Fibroblast of peridontal ligament (primary cell): ENCODE results near the gene KCNC1.
A peak's percentile ranks its signal among the peaks of the same experiment; 100 is the strongest.

Experiments
- DNase-seq: peaks from one replicate; pipeline ENCODE4 v3.0.0-alpha.2; 2010; ENCODE audit errors: extremely low read depth

The KCNC1 gene

DNA sequence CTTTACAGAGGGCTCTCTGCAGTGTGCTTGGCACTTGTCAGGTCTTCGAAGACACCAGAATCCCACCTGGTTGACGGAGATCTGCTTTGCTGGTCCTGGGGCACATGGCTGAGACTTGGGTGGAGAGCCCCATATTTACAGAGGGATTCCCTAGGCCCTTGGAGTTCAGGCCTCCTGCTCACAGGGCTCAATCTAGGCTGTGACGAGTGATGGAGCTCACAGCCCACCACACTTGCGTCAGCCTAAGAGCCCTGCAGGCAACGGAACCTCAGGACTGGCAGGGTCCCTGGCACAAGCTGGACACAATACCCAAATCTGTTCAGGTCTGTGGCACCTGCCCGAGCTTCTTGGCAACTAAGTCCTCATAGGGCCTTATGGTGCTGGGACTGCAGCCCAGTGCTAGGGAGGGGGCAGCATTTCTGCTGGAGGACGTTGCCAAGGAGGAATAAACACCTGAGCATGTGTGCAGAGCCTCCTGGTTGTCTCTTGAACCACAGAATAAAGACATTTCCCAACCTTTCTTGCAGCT lies 59.1 kb downstream of the KCNC1 start:
- DNase-seq: no peak

DNA sequence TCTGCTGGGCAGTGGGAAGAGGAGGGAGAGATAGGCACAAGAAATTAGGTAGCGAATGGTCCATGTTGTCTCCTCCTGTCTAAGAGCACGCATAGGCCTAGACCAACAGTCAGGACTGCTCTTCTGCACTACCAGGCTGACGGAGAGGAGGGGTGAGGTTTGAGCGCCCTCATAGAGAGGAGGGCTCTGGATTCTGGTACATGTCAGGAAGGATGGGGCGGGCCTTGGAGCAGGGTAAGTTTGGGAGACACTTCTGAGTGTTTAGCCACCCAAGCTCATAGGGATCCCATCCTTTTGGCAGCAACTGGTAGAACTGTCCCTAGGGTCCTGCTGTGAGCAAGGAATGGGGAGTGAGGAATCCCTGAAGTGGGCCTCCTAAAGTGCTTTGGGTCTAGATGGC lies 60.4 kb downstream of the KCNC1 start:
- DNase-seq: no peak

DNA sequence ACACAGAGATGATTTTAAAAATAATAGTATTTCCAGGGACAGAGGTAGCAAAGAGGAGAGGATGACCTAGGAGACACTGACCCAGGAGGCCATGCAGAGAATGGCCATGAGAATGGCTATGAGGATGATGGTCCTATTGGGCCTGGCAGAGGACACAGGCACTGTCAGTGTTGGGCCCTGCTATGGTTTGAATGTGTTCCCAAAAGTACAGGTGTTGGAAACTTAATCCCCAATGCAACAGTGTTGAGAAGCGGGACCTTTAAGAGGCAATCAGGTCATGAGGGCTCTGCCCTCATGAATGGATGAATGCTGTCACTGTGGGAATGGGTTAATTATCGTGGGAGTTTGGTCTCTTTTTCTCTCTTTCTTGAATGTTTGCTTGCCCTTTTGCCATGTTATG lies 61.6 kb downstream of the KCNC1 start:
- no peak for DNase-seq

DNA sequence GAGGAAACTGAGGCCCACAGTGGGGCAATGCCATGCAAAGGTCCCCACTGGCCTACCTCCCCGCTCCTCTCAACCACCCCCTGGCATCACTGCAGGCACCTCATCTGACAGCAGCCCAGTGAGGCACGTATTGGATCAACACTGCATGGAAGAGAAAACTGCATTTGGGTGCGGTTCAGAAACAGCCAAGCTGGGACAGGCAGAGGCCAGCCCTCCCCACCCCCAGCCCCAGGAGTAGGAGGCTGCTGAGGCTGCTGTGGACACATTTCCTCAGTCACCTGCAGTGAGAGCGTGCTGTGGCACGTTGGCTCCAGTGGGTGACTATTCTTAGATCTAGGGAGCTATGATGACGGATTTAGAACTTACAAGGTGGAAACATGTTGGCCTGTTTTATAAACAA lies 63.7 kb downstream of the KCNC1 start:
- DNase-seq: no peak

DNA sequence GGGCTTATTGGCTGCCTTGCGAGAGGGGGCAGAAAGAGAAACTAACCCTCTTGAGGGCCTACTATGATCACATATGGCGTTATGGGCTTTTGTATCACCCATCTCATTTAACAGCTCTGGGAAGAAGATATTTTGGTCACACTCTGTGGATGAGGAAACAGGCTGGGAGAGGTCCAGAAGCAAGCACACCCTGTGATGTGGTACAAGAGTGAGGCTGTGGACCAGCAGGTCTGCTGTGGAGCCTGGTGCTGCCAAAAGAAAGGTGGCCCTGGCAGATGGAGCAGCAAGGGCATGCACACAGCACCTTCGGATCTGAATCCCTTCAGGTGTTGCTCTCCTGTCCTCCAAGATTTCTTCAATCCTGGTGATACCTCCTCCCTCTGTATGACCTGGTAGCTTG lies 64.1 kb downstream of the KCNC1 start:
- DNase-seq: no peak

DNA sequence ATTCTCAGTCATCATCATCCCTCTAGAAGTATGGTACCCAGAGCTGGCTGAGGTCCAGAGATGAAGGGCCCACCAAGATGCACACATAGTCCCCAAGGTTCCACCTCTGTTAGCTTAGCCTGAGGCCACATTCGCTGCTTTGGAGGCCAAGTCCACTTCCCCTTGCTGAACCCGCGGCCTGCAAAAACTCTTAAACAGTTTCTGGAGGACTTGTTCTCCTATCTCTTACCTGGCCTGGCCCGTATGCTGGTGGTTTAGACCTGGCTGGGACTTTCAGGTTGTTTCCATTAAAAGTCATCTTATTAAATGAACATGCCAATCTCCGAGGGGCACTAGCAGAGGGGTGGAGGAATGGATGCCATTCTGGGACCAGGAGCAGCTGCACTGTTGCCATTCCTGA lies 64.6 kb downstream of the KCNC1 start:
- no peak for DNase-seq

DNA sequence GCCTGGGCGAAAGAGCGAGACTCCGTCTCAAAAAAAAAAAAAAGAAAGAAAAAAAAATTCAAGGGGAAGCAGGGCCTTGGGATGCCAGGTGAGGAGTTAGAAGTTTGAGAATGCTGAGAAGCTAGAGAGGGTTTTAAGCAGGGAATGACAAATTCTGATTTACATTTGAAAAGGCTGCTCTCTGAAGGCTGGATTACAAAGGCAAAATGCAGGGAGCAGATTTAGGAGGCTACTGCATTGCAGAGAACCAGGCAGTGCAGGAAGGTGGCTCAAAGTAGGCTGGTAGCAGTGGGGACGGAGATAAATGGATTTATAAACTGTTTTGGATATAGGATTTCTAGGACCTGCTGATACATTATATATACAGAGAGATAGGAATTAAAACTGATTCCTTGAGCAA lies 66.6 kb downstream of the KCNC1 start:
- no peak for DNase-seq

DNA sequence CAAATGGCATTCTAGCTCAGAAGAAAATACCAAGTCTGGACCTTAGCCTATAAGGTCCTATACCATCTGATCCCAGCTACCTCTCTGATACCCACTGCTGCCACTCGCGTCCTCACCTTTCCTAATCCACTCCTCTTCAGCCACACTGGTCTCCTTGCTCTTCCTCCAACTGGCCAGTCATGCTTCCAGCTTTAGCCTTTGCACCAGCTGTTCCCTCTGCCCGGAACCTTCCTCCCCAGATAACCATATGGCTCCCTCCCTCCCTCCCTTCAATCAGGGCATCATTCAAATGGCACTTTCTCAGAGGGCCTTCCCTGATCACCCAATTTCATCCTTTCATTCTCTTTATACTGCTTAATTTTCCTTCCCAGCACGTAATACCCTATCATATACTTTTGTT lies 67.9 kb downstream of the KCNC1 start:
- no peak for DNase-seq

DNA sequence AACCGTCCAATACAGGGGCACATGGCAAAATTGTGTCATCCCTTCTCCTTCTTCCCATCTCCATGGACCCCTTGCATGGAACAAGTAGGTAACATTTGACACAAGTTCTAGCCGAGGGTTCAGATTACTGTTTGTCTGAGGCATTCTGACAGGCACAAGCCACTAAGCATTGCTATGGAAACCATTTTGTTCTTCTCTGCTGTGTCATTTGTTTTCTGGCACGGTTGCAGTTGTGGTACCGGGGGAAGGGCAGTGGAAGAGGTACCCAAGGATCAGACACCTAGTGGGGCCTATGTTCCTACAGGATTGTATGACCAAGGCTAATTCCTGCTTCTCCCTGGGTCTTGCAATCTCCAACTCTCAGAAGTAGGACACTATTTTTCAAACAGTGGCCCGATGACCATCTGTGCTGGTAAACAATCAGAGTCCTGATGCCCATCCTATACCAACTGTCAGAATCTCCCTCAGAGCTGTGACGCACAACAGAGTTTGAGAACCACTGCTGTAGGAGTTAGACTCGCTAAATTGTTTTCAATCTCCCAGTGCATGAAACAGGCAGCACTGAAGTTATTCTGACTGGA lies 69.3 kb downstream of the KCNC1 start:
- no peak for DNase-seq

DNA sequence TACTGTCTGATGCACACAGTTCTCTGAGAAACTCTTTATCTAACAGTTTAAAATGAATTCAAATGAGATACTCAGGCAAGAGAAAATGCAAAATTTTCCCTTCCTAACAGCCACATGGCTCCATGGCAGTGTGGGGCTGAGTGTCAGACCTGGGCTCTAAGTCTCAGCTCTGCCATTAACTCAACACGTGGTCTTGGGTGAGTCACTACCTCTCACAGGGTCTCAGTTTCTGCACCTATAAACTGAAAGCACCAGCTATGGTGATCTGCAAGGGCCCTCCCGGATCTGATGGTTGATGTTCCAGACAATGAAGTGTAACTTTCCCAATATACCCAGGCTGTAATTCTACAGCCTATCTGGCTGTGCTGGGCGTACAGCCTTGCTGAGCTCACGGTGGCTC lies 70.5 kb downstream of the KCNC1 start:
- DNase-seq: no peak

DNA sequence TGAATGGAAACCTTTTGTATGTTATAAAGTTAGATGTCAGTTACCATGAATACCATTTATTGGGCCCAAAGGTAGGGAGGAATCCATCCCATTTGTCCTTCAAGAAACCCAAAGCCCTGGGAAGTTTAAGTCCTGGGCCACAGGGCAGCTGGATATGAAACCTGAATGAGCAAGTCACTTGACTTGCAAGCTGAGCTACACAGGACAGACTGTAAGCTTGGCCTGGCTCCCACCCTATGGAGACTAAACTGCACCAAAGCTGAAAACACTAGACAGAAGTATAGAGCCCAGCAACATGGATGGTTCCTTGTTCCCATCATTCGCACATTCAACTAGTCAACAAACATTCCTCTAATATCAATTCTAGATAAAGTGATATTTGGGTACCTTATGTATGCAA lies 71.3 kb downstream of the KCNC1 start:
- no peak for DNase-seq

DNA sequence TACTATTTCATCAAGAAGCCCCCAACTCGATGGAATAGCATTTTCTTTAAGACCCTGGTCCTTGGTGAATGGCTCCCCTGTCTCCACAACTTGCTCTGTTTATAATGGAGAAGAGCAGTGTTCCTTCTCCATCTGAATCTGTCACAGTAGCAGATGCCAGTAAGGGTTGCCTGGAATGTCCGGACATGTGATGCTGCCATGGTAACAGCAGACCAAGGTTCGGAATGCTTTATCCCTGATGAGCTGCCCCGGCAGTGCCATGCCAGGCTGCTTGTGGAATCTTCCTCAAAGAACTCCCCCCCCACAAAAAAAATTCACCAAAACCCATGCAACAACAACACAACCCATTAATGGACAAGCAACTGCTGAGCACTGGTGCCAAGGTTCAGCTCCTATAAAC lies 72.5 kb downstream of the KCNC1 start:
- DNase-seq: no peak

DNA sequence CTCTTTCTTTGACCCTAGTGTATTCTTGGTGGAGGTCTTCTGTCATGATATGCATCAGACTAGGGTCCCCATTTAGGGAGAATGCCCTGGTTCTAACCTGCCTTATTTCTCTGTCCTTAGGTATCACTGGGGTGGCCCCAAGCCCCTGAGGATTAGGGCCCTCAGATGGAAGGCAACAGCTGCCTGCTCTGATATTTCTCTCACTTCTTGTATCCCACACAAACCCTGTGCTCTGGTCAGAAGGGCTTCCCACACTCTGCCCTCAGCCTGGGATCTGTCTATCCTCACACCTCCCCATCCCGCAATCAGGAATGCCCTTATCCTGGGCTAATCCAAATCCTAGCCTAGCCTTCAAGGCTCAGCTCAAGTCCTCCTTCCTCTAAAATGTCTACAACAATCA lies 75.5 kb downstream of the KCNC1 start:
- no peak for DNase-seq

DNA sequence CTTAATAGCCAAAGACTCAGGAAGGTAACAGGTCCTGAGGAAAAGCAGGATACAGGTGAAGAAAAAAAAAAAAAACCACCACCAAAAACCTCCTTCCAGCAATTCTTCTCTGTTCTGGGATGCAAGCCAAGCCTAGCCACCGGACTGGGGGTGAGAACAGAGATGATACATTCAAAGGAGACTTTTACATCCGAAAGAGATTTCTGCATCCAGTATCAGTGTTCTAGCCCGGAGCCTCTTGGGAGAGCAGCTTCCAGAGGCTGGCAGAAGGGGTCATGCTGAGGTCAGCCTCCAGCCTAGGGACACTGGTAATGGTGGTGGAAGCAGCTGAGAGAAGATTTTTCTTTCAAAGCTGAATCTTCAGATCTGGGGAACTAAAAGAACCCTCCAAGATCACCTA lies 76.2 kb downstream of the KCNC1 start:
- peak; percentile 26 for DNase-seq

DNA sequence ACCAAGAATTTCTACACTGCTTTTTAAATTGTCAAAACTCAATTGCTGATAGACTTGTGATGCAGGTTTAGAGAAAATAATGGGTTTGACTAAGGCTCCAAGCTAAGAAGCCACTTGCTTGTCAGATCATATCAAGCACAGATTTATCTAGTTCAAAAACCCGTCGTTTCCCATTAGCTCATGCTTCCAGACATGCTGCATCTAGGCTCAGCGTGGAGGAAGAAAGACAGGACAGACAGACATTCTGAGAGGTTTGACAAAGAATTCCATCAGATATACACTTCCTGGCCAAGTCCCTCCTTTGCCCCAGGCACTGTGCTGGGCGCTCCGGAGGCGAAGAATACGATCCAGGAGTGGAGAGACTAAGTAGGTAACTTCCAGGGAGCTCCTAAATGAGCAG lies 76.8 kb downstream of the KCNC1 start:
- DNase-seq: no peak

DNA sequence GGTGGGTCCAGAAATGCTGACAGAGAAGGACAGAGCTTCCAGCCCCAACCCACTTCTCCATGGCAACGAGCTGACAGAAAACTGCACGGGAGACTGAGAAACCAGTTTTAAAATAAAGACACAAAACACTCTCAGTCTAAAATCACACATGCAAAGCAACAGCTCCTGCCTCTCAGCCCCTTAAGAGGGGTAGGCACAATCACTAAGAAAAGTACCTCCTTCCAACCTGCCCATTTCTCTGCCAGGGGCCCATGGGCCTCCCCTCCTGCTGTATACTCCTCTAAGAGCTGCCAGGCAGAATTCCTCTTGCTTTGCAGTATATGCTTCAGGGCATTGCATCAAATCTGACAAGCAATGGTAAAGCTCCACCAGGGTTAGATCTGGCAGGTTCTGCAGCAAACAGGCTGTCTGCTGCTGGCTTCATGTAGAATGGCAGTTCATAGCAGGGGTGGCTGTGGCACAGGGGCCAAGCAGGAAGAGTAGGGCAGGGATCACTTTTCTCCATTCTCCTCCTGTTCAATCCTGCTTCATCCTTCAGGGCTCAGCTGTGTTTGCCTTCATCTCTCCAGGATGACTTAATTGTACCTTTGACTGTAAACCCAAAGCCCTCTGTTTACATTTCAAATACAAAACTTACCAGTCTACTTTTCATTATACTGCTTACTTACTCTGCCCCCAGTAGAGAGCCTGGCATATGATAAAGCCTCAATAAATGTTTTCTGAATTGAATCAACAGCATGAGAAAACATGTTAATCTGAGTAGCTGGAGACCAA lies 77.7 kb downstream of the KCNC1 start:
- DNase-seq: peak; percentile 5

DNA sequence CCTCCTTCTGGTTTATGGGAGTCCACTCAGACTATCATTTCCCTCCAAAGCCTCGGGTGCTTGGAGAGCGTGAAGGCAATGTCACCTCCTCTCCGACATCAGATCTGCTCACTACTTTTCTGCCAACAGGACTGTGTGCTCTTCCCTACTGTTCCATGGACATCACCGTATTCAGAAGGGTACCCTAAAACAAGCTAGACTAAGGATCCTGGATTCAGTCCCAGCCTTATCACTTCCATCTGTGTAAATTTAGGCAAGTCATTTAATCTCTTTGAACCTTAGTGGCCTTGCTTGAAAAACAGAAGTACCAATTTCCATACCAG lies 78.2 kb downstream of the KCNC1 start:
- DNase-seq: peak; percentile 12

DNA sequence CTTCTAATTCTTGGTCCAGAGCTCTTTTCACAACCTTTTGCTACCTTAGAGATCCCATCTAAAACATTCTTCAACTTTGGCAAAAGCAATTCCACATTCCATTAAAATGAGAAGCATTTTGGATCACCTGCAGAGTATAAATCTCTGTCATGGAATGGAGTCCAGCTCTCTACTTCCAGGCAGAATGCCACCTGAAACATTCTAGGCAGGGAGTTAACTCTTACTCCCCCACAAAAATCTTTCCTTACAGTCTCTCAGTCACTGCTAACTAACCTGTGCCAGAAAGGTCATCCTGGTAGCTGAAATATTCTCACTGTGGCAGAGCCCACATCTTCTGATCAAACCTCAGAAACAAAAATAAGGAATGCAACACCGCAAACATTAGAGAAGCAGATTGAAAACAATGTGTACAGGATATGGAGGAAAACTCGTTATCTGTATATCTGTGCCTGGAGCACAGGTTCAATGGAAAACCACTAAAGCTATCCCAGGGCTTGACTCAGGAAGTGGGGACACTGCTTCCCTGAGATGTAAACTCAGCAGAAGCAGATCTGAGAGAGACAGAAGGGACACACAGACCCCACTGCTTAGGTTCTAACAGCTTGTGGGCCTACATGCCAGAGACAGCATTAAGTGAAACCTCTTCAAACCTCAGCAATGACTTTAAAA lies 78.9 kb downstream of the KCNC1 start:
- DNase-seq: no peak

DNA sequence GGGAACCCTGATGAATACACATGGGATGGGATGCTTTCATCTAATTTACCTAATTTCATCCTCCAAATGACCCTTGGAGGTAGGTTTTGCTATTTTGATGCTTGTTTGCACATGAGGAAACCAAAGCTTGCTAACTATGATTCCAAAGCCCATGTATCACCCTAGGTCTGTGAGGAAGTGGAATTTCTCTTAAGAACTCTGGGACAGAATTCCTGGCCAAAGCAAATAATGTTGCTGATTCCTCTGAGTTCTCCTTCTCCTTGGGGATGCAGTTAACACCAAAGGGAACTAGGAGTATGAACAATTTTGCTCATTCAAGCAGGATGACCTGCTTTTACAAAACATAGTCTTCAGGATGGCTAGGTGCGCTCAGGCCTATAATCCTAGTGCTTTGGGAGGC lies 80.0 kb downstream of the KCNC1 start:
- no peak for DNase-seq

DNA sequence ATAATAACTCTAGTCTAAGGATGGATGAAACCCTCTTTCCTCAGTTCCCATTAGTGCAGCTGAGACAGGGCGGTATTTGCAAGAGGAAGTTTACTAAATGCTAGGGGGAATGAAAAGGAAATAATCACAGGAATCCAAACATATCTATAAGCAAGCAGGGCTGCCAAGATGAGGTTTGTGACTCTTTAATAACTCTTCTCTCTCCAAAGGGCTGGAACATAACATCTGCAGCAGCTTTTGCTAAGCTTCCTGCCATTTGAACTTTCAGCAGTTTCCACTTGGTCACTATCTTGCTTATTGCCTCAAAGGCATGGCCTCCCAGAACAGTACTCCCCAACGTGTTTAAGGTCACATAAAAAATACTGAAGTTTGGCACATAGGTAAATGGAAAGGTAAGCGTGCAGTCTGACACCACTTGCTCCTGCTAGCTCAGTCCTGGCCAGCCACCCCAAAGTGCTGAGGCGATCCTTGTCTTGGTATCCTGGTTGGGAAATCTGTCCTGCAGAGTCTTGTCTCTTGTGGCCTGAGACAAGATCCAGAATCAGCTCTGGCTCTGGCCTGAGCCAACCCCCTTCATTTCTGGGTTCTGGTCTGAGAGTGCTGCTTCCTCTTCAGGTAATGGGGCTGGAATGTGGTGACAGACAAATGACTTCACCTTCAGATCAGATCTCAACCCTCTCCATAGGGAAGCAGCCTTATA lies 81.8 kb downstream of the KCNC1 start:
- peak; percentile 6 for DNase-seq

DNA sequence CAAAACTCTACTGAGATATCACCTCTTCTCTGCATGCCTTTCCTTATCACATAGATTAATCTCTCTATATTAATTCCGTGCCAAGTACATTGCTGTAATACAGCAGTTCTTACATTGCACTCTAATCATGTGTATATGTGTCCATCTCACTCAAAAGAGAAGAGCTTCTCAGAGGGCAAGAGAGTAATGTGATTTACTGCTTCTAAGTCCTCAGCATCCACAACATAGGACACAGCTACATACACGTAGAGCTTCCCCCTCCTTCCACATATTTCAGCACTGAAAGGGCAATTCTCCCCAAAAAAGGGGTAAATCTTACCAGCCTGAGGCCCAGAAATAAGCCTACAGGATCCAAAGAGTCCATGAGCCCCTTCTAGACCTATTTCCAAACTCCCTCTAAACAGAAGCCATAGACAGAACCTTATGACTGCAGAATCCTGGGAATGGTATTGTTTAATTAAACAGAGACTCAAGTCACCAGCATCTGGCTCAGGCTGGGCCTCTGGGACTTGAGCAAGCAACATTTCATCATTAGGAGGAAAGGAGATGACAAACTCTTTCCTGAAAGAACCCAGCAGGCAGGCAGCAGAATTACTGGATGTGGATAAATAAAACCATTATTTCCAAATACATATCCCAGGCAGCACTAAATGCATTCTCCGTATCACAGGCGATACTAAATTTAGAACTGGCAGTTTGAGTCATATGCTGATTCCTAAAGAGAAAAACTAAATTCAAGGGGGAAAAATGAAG lies 87.2 kb downstream of the KCNC1 start:
- peak; percentile 68 for DNase-seq

DNA sequence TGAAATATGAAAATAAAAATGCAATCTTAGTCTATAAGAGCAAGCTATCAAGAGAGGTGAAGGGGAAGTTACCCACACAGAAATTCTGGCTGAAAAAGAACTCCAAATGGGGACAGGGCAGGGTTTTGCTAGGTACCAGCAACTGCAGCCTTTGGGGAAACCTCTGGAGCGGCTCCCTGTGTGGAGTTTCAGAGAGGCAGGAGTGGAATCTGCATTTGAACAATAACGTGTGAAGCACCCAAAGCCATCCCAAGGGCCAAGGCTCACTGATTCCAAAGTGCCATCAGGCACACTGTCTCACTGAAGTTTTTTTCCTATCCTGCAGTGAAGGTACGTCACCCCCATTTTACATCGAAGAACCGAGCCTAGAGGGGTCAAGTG lies 87.8 kb downstream of the KCNC1 start:
- no peak for DNase-seq
